Natural killer cell (primary cell): ENCODE results near the gene NCK1. TPM values are rescaled to one million over a fixed set of nuclear protein-coding genes. Genes with fewer than 3 reads are reported as not detected.

Experiments
- ATAC-seq, 3 donors: fragments of 150-1000 bp in 2 of 3; fragments of 200-7000 bp in 1 of 3; cut with Tn5 transposase; 1 replicate in 1 of 3; 2 replicates in 2 of 3; pipeline ENCODE4 v1.10.0; 2021; ENCODE audit warnings: mild to moderate bottlenecking in 2 of 3, moderate library complexity in 2 of 3
- DNase-seq, 2 donors: peaks; one replicate each; pipeline versions ENCODE4 v3.0.0 to v3.0.0-alpha.2; 2013 to 2021; ENCODE audit warnings: mixed read lengths in 1 of 2
- H3K27ac ChIP-seq: one replicate; pipeline ENCODE4 v1.5.1; 2013; ENCODE audit warnings: mild to moderate bottlenecking, low read length
- H3K27me3 ChIP-seq: one replicate; pipeline ENCODE4 v1.6.1; 2013; ENCODE audit warnings: low read length; ENCODE audit not compliant: control insufficient read depth, insufficient read depth
- H3K36me3 ChIP-seq: one replicate; pipeline ENCODE4 v1.6.1; 2013; ENCODE audit warnings: low read length; ENCODE audit not compliant: control insufficient read depth, insufficient read depth
- H3K4me1 ChIP-seq: one replicate; pipeline ENCODE4 v1.6.1; 2013; ENCODE audit warnings: low read length; ENCODE audit not compliant: control insufficient read depth, insufficient read depth
- H3K4me3 ChIP-seq: one replicate; pipeline ENCODE4 v1.5.1; 2013; ENCODE audit warnings: low read length
- H3K9me3 ChIP-seq: one replicate; pipeline ENCODE4 v1.6.1; 2013; ENCODE audit warnings: low read length; ENCODE audit not compliant: control insufficient read depth, insufficient read depth
- H3K27ac Mint-ChIP-seq, 2 donors: one replicate each; pipeline ENCODE4 v1.8.0; 2022; ENCODE audit warnings: mild to moderate bottlenecking in 2 of 2, mixed read lengths in 2 of 2, moderate library complexity in 1 of 2
- H3K27me3 Mint-ChIP-seq, 2 donors: one replicate each; pipeline ENCODE4 v1.8.0; 2022; ENCODE audit warnings: low read depth in 2 of 2, mixed read lengths in 2 of 2
- H3K36me3 Mint-ChIP-seq: one replicate; pipeline ENCODE4 v1.8.0; 2022; ENCODE audit warnings: mixed read lengths
- H3K4me1 Mint-ChIP-seq, 2 donors: one replicate each; pipeline ENCODE4 v1.8.0; 2022; ENCODE audit warnings: mixed read lengths in 2 of 2
- H3K4me3 Mint-ChIP-seq: one replicate; pipeline ENCODE4 v1.8.0; 2022; ENCODE audit warnings: mild to moderate bottlenecking, moderate library complexity, mixed read lengths
- H3K9me3 Mint-ChIP-seq, 2 donors: one replicate each; pipeline ENCODE4 v1.8.0; 2022; ENCODE audit warnings: mixed read lengths in 2 of 2
- WGBS: methylation state at CpG from one replicate; pipeline ENCODE4 v1.1.7; 2013; ENCODE audit warnings: missing lambda C conversion rate; ENCODE audit not compliant: insufficient coverage; 5-methylcytosine and 5-hydroxymethylcytosine counted together
- intact Hi-C: fragments of 100-400 bp; cut with micrococcal nuclease; formaldehyde crosslinking; loops from one replicate; pipeline ENCODE4 v1.14.2; 2022
- total RNA-seq, 4 donors: library from RNA; stranded (reverse); fragments of 120-200 nt in 1 of 4; gene quantifications; one replicate each; pipeline versions ENCODE4 v1.2.3 to v1.2.4, GENCODE V29; 2013 to 2022
- TF ChIP-seq, protein P1 (sequence below): fragments of 200-600 bp; IDR thresholded peaks from one replicate; pipeline ENCODE4 v1.8.0; 2022; ENCODE audit warnings: antibody characterized with exemption

Gene NCK1
- total RNA-seq, 3 donors from 2014 or later (not counting 1 experiment from before 2014, with no cell fraction given): 61.2 to 77.9 (median 69.5) TPM

DNA sequence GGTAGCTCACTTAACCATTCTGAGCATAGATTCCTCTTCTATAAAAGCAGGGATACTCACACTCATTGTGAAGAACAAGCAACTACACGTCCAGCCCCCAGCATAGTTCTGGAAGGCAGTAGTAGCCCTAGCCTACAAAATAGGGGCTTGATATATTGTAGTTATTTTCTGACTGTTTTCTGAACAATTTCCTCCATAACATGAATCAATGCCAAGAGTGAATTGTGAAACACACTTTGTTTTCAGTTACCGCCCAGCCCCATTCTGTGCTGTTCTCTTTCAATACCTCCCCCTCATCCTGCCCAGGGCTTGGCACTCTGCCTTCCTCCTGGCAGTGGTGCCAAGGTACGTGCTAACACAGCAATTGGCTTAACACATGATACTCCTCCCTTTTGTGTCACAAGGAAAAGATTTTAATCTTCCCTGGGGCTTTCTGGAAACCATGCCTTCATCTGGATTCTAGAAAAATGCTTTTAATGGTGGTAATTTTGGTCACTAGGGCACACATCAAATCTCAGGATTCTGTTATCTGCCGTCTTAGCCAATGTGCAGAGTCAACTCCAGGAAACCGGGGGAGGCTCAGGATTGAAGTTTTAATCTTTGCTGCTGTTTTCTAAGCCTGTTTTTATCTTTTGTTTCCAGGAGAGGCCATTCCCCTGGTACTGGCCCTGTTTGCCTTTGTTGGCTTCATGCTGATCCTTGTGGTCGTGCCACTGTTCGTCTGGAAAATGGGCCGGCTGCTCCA lies 132.9 kb downstream of the NCK1 start:
- Histone ChIP-seq H3K36me3 (no peaks in the 10 kb centered on the region), H3K27me3 (no peaks in the 10 kb centered on the region), H3K27ac (no peak overlapping the region), H3K9me3 (no peaks in the 10 kb centered on the region), H3K4me3 (no peak overlapping the region), H3K4me1 (no peaks in the 10 kb centered on the region)
- WGBS: 76% methylated on average over 7 of the region's 8 CpGs
- no peaks in the 10 kb centered on the region for H3K36me3 Mint-ChIP-seq
- DNase-seq (no peak), ATAC-seq (no peak)
- H3K27ac Mint-ChIP-seq: peak overlapping the region in 1 of 2 donors; percentile 49
- no peaks in the 10 kb centered on the region for H3K9me3 Mint-ChIP-seq
- no peaks in the 10 kb centered on the region for H3K27me3 Mint-ChIP-seq
- peaks cover 0 to 16% of the 10 kb centered on the region in 2 donors for H3K4me1 Mint-ChIP-seq
- intact Hi-C loops: no loop called here
- TF ChIP-seq, protein P1, sequence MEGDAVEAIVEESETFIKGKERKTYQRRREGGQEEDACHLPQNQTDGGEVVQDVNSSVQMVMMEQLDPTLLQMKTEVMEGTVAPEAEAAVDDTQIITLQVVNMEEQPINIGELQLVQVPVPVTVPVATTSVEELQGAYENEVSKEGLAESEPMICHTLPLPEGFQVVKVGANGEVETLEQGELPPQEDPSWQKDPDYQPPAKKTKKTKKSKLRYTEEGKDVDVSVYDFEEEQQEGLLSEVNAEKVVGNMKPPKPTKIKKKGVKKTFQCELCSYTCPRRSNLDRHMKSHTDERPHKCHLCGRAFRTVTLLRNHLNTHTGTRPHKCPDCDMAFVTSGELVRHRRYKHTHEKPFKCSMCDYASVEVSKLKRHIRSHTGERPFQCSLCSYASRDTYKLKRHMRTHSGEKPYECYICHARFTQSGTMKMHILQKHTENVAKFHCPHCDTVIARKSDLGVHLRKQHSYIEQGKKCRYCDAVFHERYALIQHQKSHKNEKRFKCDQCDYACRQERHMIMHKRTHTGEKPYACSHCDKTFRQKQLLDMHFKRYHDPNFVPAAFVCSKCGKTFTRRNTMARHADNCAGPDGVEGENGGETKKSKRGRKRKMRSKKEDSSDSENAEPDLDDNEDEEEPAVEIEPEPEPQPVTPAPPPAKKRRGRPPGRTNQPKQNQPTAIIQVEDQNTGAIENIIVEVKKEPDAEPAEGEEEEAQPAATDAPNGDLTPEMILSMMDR: no peak
- no peak overlapping the region for H3K4me3 Mint-ChIP-seq

DNA sequence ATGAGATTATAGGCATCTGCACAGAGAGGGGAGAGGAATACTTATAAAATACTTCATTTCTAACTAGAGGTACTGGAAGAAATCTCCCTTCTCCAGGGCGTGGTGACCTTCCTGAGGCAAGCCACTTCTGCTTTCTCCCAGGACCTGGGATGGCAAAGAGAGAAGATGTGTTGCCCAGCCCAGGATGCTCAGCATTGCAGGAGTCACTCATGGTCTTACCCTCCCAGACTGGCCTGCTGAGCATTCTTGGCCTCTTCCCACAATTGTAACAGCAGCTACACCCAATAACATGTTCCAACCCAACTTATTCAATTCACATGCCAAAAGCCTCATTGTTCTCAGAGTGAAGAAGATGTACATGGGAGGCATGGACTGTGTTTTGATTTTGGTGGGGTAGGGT lies 133.6 kb downstream of the NCK1 start:
- Mint-ChIP-seq H3K9me3 (no peaks in the 10 kb centered on the region), H3K27me3 (no peaks in the 10 kb centered on the region), H3K27ac (peak overlapping the region in 1 of 2 donors; percentile 49), H3K4me1 (peaks cover 0 to 16% of the 10 kb centered on the region in 2 donors), H3K36me3 (no peaks in the 10 kb centered on the region), H3K4me3 (no peak overlapping the region)
- Histone ChIP-seq H3K27me3 (no peaks in the 10 kb centered on the region), H3K4me1 (no peaks in the 10 kb centered on the region), H3K4me3 (no peak overlapping the region), H3K9me3 (no peaks in the 10 kb centered on the region), H3K27ac (no peak overlapping the region), H3K36me3 (no peaks in the 10 kb centered on the region)
- ATAC-seq (no peak), DNase-seq (no peak)
- TF ChIP-seq, protein P1: no peak
- intact Hi-C loops: no loop called here
- 86% methylated on average over 1 of the region's 1 CpG for WGBS

Other genes starting within 250 kb of the NCK1 start
- 10 to 100 TPM; 55.1 to 66.2 (median 60.3) TPM for gene STAG1, start 109.8 kb upstream of the NCK1 start, total RNA-seq
- under 1 TPM in 1 of 3 donors, not detected in 2; 0.33 TPM for gene SLC35G2, start 43.1 kb upstream of the NCK1 start, total RNA-seq
- gene IL20RB, start 95.8 kb downstream of the NCK1 start, total RNA-seq: 1 to 10 TPM; 1.9 to 3.6 (median 2.8) TPM